ENCODE results near the gene MSS51.

- no peak for TF ChIP-seq POLR2A (IDR thresholded peaks at IDR 0.05)
- no peak for TF ChIP-seq CTCF (IDR thresholded peaks at IDR 0.05)
These were observed 37.9 kb upstream of the MSS51 start for GRCh38 chr10:73471226-73471625.

All from vagina (tissue), 2 donors.